SJSA1 (cell line): ENCODE data around the gene KRTAP21-3. TPM values are rescaled to one million over a fixed set of nuclear protein-coding genes. Genes with fewer than 3 reads are reported as not detected.
A peak's percentile ranks its signal among the peaks of the same experiment; 100 is the strongest.

ENCODE experiments used
- DNase-seq, 2 experiments: peaks; one replicate each; pipeline ENCODE4 v3.0.0-alpha.2; 2015 to 2020; ENCODE audit warnings: low spot score in 2 of 2, low read depth in 1 of 2
- H3K27ac ChIP-seq: fragments of 250-450 bp; sonication (Bioruptor Pico); 2 replicates; pipeline ENCODE4 v1.5.1; 2020; ENCODE audit warnings: mild to moderate bottlenecking, moderate library complexity
- H3K27me3 ChIP-seq: fragments of 250-450 bp; sonication (Bioruptor Pico); replicated peaks from 2 replicates; pipeline ENCODE4 v1.5.1; 2020; ENCODE audit warnings: mild to moderate bottlenecking, moderate library complexity
- H3K36me3 ChIP-seq: fragments of 250-450 bp; sonication (Bioruptor Pico); 2 replicates; pipeline ENCODE4 v1.5.1; 2020; ENCODE audit warnings: mild to moderate bottlenecking
- H3K4me1 ChIP-seq: fragments of 250-450 bp; sonication (Bioruptor Pico); replicated peaks from 2 replicates; pipeline ENCODE4 v1.6.1; 2021; ENCODE audit warnings: mild to moderate bottlenecking
- H3K4me3 ChIP-seq: fragments of 250-450 bp; sonication (Bioruptor Pico); 2 replicates; pipeline ENCODE4 v1.5.1; 2020; ENCODE audit warnings: mild to moderate bottlenecking
- H3K9me3 ChIP-seq: fragments of 250-450 bp; sonication (Bioruptor Pico); replicated peaks from 2 replicates; pipeline ENCODE4 v1.5.1; 2020; ENCODE audit warnings: mild to moderate bottlenecking
- total RNA-seq: library from RNA; depleted of rRNA; stranded (reverse); fragments of >200 nt; shearing (Covaris generic); gene quantifications from 2 replicates; pipeline ENCODE4 v1.2.3, GENCODE V29; 2014; rRNA removed

The KRTAP21-3 gene
- total RNA-seq, 1 experiment from 2014 or later = not detected

GRCh38 chr21:30707409-30707808, 11.2 kb downstream of the KRTAP21-3 start:
- Histone ChIP-seq H3K4me3 (no peak overlapping the region), H3K27ac (no peak overlapping the region), H3K36me3 (no peaks in the 10 kb centered on the region), H3K4me1 (0 out of 2 replicates have a peak, but pooled peaks cover 5% of the 10 kb centered on the region), H3K9me3 (no peaks in the 10 kb centered on the region), H3K27me3 (no peaks in the 10 kb centered on the region)
- DNase-seq = no peak

DNA sequence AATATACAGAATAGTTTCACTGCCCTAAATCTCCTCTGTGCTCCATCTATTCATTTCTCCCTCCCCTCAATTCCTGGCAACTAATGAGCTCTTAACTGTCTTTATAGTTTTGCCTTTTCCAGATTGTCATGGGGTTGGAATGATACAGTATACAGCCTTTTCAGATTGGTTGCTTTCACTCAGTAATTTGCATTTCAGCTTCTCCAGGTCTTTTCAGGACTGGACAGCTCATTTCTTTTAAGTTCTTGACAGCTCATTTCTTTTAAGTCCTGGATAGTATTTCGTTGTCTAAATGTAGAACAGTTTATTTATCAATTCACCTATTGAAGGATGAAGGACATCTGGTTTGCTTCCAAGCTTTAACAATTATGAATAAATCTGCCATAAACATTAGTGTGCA, 22.6 kb downstream of the KRTAP21-3 start:
- H3K4me3 ChIP-seq = no peak overlapping the region
- H3K36me3 ChIP-seq = no peaks in the 10 kb centered on the region
- H3K9me3 ChIP-seq = no peaks in the 10 kb centered on the region
- no peaks in the 10 kb centered on the region for H3K4me1 ChIP-seq
- H3K27me3 ChIP-seq = peaks cover 8% of the 10 kb centered on the region; the same call in 1 of the 2 replicates
- H3K27ac ChIP-seq = no peak overlapping the region
- DNase-seq = no peak

DNA sequence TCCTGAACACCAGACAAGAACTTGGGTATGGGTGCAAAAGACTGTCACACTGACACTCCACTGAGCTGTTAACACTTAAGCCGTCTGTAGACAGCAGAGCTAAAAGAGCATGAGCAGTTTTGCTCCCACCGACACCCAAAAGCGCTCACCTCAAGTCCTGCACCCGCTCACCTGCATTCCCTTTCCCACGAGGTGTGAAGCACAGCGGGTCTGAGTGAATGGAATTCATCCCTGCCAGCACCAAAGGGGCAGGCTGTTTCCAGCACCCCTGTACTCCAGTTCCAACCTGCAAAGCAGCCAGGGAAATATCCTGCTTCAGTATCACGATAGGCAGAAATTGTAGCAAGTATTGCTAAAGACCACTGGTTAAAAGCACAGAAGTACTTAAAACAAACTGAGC, 28.8 kb downstream of the KRTAP21-3 start:
- no peak overlapping the region for H3K27ac ChIP-seq
- DNase-seq = no peak
- no peaks in the 10 kb centered on the region for H3K9me3 ChIP-seq
- no peaks in the 10 kb centered on the region for H3K36me3 ChIP-seq
- no peak overlapping the region for H3K4me3 ChIP-seq
- peaks cover 8% of the 10 kb centered on the region; the same call in 1 of the 2 replicates for H3K27me3 ChIP-seq
- H3K4me1 ChIP-seq = no peaks in the 10 kb centered on the region

GRCh38 chr21:30684506-30684905, 34.1 kb downstream of the KRTAP21-3 start:
- no peak for DNase-seq
- no peaks in the 10 kb centered on the region for H3K4me1 ChIP-seq
- no peak overlapping the region for H3K27ac ChIP-seq
- H3K36me3 ChIP-seq = no peaks in the 10 kb centered on the region
- H3K4me3 ChIP-seq = no peak overlapping the region
- H3K27me3 ChIP-seq = no peaks in the 10 kb centered on the region
- no peaks in the 10 kb centered on the region for H3K9me3 ChIP-seq

DNA sequence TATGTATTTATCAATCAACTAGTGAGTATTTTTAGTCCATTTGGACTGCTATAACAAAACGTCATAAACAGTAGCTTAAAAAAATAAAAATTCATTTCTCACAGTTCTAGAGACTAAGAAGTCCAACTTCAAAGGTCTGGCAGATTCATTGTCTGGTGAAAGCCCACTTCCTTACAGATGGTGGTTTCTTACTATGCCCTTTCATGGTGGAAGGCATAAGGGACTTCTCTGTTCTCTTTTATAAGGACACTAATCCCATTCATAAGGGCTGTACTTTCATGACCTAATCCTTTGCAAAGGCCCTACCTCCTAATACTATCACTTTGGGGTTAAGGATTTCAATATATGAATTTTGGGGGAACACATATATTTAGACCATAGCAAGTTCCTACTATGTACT, 38.0 kb downstream of the KRTAP21-3 start:
- Histone ChIP-seq H3K36me3 (no peaks in the 10 kb centered on the region), H3K27ac (no peak overlapping the region), H3K4me3 (no peak overlapping the region), H3K4me1 (no peaks in the 10 kb centered on the region), H3K9me3 (no peaks in the 10 kb centered on the region), H3K27me3 (no peaks in the 10 kb centered on the region)
- DNase-seq = no peak

- no peaks in the 10 kb centered on the region for H3K9me3 ChIP-seq
- peak in 1 of 2 experiments; percentile 2 for DNase-seq
- no peaks in the 10 kb centered on the region for H3K36me3 ChIP-seq
- H3K4me1 ChIP-seq = no peaks in the 10 kb centered on the region
- H3K4me3 ChIP-seq = no peak overlapping the region
- no peak overlapping the region for H3K27ac ChIP-seq
- no peaks in the 10 kb centered on the region for H3K27me3 ChIP-seq
Measured at GRCh38 chr21:30676737-30677136, 41.8 kb downstream of the KRTAP21-3 start.

DNA sequence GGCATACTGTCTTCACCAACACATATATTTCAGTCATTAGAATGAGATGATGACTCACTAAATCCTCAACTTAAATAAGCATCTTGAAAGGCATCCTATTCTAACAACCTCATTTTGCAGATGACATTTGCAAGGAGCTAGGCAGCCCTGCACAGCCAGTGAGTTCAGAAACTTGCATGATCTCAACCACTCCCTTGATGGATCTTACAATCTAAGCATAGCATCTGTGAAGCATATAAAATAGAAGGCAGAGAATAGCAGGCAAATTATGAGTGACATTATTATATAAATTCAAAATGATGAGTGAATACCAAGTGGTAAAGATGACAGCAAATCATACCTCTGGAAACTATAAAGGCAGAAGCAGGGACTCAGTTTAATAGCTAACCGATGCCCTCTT, 44.3 kb downstream of the KRTAP21-3 start:
- no peaks in the 10 kb centered on the region for H3K9me3 ChIP-seq
- no peaks in the 10 kb centered on the region for H3K27me3 ChIP-seq
- no peaks in the 10 kb centered on the region for H3K36me3 ChIP-seq
- H3K4me3 ChIP-seq = no peak overlapping the region
- no peak for DNase-seq
- H3K27ac ChIP-seq = no peak overlapping the region
- no peaks in the 10 kb centered on the region for H3K4me1 ChIP-seq

DNA sequence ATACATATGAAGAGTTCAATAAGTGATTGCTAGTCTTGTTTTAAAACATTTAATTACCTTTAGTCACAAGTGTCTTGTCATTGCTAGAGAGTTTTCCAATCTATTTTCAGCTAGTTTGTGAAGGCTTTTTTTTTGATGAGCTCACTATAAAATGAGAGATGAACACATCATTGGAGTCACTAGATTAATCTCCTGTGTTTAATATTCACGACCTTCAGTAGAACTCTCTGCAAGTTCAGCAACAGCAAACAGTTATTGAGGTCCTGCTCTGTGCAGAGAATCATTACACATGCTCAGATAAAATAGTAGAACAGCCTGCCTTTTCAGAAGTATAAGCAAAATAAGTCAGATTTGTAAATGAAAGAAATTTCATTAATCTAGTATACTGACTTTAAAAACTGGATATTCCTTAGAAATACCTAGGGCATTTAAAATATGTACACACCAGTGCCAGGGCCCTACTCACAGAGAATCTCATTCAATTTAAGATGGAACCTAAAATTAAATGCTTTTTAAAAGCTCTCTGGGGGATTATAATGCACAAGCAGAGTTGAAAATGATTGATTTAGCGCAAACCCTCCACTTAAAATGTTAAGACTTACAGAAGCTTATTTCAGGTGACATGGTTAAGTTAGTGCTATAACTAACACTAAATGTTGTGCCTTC, 45.5 kb downstream of the KRTAP21-3 start:
- Histone ChIP-seq H3K36me3 (no peaks in the 10 kb centered on the region), H3K9me3 (no peaks in the 10 kb centered on the region), H3K27ac (no peak overlapping the region), H3K27me3 (no peaks in the 10 kb centered on the region), H3K4me3 (no peak overlapping the region), H3K4me1 (no peaks in the 10 kb centered on the region)
- no peak for DNase-seq

- no peak for DNase-seq
- H3K27me3 ChIP-seq = no peaks in the 10 kb centered on the region
- no peak overlapping the region for H3K27ac ChIP-seq
- no peaks in the 10 kb centered on the region for H3K4me1 ChIP-seq
- H3K9me3 ChIP-seq = no peaks in the 10 kb centered on the region
- H3K4me3 ChIP-seq = no peak overlapping the region
- no peaks in the 10 kb centered on the region for H3K36me3 ChIP-seq
Measured at GRCh38 chr21:30668776-30669175, 49.8 kb downstream of the KRTAP21-3 start.

Other genes starting within 250 kb of the KRTAP21-3 start
- gene KRTAP19-1, start 238.4 kb downstream of the KRTAP21-3 start, total RNA-seq = not detected in 2 replicates
- gene KRTAP19-2, start 231.3 kb downstream of the KRTAP21-3 start, total RNA-seq = not detected in 2 replicates
- gene KRTAP19-3, start 226.8 kb downstream of the KRTAP21-3 start, total RNA-seq = not detected in 2 replicates
- gene KRTAP19-4, start 221.6 kb downstream of the KRTAP21-3 start, total RNA-seq = not detected in 2 replicates
- gene KRTAP19-5, start 216.6 kb downstream of the KRTAP21-3 start, total RNA-seq = not detected in 2 replicates
- gene KRTAP19-6, start 176.9 kb downstream of the KRTAP21-3 start, total RNA-seq = not detected in 2 replicates
- not detected in 2 replicates for gene KRTAP19-7, start 157.5 kb downstream of the KRTAP21-3 start, total RNA-seq
- gene KRTAP22-2, start 128.4 kb downstream of the KRTAP21-3 start, total RNA-seq = not detected in 2 replicates
- gene KRTAP6-3, start 126.3 kb downstream of the KRTAP21-3 start, total RNA-seq = not detected in 2 replicates
- not detected in 2 replicates for gene KRTAP6-2, start 119.9 kb downstream of the KRTAP21-3 start, total RNA-seq
- not detected in 2 replicates for gene KRTAP22-1, start 117.7 kb downstream of the KRTAP21-3 start, total RNA-seq
- not detected in 2 replicates for gene KRTAP6-1, start 104.8 kb downstream of the KRTAP21-3 start, total RNA-seq
- not detected in 2 replicates for gene KRTAP20-1, start 102.4 kb downstream of the KRTAP21-3 start, total RNA-seq
- not detected in 2 replicates for gene KRTAP20-4, start 98.2 kb downstream of the KRTAP21-3 start, total RNA-seq
- gene KRTAP20-2, start 83.6 kb downstream of the KRTAP21-3 start, total RNA-seq = not detected in 2 replicates
- not detected in 2 replicates for gene KRTAP20-3, start 75.9 kb downstream of the KRTAP21-3 start, total RNA-seq
- not detected in 2 replicates for gene KRTAP21-2, start 28.5 kb upstream of the KRTAP21-3 start, total RNA-seq
- not detected in 2 replicates for gene KRTAP21-1, start 36.7 kb upstream of the KRTAP21-3 start, total RNA-seq
- not detected in 2 replicates for gene KRTAP8-1, start 94.5 kb upstream of the KRTAP21-3 start, total RNA-seq
- not detected in 2 replicates for gene KRTAP7-1, start 111.0 kb upstream of the KRTAP21-3 start, total RNA-seq
- gene KRTAP11-1, start 162.8 kb upstream of the KRTAP21-3 start, total RNA-seq = not detected in 2 replicates